Stimulated activated CD4-positive, alpha-beta T cell treated with anti-CD3 and anti-CD28 coated beads, Interleukin-2, amount 100 ng/mL, for 4 hours (primary cell): ENCODE results near the gene TMEM255B.

Experiments
- DNase-seq: peaks from one replicate; pipeline ENCODE4 v3.0.0-alpha.2; 2020; ENCODE audit warnings: low read depth

Gene TMEM255B

DNA sequence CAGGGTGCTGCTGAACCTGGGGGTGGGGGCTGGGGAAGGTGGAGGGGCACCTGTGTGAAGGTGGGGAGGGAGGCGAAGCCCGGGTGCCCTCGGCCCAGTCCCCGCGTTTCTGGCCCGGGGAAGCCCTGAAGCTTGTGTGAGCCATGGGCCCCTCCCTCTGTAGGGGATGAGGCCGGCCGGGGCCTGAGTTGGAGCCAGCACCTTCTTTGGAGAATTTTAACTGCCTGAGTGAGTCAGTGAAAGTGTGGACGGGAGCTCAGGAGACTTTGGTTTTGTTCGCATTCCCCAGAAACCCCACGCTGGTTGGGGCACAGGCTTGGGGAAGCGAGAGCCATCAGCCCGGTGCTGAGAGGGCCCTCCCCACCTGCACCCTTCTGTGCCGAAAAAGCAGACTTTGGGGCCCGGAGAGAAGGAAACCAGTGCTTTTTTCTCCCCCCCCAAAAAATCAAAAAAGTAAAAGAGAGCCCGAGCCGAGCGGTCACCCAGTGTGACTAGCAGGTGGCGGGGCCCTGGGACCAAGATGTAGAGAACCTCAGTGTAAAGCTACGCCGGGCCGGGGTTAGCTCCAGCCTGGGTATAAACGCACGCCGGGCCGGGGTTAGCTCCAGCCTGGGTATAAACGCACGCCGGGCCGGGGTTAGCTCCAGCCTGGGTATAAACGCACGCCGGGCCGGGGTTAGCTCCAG, 45.1 kb downstream of the TMEM255B start:
- no peak for DNase-seq

DNA sequence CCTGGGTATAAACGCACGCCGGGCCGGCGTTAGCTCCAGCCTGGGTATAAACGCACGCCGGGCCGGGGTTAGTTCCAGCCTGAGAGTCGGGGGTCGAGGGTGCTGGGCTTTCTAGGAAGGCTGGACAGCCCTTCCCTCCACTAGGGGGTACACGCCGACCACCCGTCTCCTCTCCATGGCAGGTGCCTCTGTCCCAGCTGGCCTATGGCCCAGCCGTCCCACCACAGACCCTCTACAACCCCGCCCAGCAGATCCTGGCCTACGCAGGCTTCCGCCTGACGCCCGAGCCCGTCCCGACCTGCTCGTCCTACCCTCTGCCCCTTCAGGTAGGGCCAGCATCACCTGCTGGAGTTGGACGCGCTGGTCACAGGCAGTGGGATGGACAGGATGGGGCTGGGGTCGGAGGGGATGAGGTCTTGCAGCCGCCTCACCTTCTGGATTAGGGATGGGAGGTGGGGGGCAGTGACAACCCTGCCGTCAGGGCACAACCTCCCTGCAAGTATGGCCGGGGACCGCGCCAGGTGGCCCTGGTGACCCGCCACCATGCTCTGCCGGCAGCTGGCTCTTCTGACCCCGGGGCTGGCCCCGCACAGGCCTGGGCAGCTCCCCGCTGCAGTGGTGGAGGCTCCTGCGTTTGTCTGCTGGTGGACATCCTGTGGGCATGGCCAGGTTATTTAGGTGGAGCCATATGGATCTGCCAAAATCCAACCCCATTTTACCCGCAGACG, 45.8 kb downstream of the TMEM255B start:
- no peak for DNase-seq

DNA sequence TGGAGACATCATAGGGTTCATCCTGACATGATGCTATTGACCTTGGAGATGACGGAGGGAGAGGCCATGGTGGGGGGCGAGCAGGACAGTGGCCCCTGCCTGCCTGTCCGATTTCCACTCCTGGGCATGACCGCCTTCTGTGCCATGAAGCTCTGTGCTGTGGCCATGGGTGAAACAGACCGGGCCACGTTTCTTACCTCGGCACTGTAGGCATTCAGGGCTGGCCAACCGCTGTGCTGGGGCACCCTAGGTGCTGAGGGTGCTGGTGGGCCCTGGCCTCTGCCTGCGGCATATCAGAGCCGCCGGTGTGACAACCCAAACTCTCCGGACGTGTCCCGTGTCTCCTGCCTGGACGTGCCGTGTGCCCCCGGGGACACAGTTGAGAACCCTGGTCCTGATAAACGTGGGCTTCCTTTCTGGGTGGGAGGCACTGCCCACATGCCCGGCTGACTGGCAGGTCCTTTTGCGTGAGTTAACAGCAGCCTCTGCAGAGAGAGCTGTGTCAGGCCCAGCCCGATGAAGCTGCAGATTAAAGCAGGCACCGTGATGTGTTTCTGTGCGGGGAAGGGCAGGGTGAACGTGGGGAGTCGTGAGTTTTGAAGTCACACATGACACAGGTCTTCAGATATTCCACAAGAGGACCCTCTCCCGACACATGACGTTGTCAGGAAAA, 46.5 kb downstream of the TMEM255B start:
- no peak for DNase-seq

DNA sequence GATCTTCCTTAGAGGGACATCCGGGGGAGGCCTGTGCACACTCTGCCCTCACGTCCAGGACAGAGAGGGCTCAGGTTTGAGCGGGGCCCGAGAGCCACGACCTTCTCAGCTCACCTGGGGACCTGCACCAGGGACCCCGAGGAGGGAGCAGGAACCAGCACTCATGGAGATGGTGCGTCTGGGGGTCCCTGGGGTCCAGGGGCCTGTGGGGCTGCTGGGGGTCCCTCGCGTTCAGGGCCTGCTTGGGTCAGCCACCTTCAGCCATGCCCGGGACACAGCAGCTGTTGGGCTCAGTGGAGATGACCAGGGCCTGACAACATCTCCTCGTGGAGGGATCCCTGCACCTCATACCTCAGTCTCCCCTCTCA, 47.1 kb downstream of the TMEM255B start:
- DNase-seq, result no peak

DNA sequence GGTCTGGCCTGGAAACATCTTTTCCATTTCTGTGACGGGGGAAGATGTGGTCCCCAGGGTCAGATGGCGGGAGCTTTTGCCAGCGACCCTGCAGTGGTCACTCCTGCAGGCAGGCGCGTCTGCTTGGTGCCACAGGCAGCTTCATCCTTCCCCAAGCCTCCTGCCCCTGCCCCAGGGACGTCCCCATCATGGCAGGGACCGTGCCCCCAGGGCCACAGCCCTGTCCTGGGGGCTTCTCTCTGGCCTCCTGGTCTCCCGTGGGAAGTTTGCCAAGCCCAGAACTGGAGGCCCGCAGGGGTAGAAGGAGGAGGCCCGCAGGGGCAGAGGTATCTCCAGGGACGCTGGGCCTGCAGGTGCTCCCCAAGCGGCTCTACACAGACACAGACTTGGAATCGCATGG, 47.5 kb downstream of the TMEM255B start:
- no peak for DNase-seq

DNA sequence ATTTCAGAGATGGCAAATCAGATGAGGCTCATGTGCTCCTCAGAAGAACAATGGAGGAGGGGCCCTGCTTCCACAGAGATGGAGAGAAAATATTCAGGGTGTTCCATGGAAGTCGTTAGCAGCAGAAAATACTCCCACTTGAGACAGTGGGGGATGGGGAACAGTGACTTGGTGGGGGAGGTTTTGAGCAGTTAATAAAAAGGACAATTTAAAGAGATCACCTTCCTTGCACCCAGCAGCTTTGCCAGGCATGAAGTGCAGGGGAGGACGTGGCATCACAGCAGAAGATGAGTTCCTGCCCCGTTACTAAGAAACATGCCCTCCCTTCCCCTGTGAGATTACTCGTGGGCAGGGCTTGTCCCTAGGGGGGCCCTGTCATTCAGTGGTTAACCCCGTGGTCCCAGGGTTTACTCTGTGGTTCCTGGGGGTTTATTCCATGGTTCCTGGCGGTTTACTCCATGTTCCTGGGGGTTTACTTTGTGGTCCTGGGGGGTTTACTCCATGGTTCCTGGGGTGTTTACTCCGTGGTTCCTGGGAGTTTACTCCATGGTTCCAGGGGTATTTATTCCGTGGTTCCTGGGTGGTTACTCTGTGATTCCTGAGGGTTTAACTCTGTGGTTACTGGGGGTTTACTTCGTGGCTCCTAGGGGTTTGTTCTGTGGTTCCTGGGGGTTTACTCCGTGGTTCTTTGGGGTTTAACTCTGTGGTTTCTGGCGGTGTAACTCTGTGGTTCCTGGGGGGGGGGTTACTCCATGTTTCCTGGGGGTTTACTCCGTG, 49.2 kb downstream of the TMEM255B start:
- DNase-seq, result no peak

DNA sequence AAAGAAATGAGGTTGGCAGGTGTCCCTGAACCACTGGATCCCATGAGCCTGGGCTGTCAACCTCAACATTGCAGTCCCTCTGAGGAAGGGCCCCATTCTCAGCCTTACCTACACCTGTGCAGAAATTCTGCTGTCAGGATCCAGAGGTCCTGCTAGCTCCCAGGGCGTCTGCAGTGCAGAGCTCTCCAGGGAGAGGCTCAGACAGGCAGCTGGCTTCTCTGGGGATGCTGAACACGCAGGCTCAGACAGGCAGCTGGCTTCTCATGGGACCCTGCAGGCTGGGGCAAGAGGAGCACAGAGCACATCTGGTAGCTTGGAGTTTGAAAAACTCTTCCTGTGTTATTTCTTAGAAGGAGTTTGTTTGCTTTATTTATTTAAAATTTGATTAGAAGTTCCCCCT, 50.9 kb downstream of the TMEM255B start:
- no peak for DNase-seq

DNA sequence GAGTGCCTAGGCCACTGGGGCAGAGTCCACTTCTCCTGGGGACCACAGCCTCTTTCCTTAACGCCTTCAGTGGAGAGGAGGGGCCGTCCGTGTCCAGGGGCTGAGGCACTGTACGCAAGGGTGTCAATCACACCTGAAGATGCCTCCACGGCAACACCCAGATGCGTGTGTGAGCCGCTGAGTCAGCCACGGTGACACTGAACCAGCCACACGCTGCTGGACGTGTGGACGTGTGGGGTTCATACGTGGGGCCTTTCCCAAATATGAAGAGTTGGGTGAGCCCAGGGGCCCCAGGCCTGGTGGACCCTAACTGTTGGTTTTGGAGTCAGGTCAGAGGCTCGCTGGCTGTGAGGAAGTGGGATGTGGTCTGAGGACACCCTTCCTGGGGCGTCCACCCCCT, 51.6 kb downstream of the TMEM255B start:
- no peak for DNase-seq

DNA sequence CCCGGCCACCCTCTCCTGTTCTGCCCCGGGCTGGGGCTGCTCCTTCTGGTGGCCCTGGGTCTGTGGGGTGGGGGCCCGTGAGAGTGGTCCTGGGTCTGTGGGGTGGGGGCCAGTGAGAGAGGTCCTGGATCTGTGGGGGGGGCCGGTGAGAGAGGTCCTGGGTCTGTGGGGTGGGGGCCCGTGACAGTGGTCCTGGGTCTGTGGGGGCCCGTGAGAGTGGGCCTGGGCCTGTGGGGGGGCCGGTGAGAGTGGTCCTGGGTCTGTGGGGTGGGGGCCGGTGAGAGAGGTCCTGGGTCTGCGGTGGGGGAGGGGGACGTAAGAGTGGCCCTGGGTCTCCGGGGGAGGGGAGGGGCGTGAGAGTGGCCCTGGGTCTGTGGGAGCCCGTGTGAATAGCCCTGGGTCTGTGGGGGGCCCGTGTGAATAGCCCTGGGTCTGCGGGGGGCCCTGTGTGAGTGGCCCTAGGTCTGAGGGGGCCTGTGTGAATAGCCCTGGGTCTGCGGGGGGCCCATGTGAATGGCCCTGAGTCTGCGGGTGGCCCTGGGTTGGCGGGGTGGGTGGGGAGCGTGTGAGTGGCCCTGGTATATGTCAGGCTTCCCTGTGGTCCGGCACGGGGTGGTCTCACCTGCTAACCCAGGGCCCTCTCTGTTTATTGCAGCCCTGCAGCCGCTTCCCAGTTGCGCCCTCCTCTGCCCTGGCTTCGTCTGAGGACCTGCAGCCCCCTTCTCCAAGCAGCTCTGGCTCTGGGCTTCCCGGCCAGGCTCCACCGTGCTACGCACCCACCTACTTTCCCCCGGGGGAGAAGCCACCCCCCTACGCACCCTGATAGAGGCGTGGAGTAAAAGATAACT, 52.3 kb downstream of the TMEM255B start:
- DNase-seq, result no peak

DNA sequence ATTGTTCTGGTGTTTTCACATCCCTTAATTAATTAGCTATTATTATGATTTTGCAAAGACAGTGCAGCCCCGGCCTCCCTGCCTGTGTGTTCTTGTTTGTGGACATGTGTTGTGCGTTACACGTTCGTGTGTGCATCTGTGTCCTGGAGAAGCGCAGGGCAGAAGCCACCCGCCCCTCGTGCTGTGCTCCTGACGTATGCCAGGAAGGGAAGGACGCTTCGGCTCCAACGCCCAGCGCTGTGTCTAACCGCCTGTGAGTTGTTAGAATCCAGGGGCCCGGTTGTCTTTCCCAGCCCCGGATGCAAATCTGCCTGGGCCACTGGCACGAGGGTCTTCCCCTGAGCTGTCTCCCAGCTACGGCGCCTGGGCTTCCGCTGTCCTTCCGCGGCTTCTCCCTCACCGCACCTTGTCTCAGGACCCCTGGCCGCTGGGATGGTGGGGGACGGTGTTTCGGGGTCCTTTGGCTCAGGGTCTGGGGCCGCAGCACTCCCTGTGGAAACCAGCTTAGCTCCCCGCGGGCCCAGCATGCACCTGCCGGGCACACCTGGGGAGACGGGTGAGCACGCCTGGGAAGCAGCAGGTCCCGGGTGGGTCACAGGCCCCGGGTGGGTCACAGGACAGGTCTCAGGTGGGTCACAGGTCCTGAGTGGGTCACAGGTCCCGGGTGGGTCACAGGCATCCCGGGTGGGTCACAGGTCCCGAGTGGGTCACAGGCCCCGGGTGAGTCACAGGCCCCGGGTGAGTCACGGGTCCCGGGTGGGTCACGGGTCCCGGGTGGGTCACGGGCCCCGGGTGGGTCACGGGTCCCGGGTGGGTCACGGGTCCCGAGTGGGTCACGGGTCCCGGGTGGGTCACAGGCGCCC, 53.4 kb downstream of the TMEM255B start:
- no peak for DNase-seq

DNA sequence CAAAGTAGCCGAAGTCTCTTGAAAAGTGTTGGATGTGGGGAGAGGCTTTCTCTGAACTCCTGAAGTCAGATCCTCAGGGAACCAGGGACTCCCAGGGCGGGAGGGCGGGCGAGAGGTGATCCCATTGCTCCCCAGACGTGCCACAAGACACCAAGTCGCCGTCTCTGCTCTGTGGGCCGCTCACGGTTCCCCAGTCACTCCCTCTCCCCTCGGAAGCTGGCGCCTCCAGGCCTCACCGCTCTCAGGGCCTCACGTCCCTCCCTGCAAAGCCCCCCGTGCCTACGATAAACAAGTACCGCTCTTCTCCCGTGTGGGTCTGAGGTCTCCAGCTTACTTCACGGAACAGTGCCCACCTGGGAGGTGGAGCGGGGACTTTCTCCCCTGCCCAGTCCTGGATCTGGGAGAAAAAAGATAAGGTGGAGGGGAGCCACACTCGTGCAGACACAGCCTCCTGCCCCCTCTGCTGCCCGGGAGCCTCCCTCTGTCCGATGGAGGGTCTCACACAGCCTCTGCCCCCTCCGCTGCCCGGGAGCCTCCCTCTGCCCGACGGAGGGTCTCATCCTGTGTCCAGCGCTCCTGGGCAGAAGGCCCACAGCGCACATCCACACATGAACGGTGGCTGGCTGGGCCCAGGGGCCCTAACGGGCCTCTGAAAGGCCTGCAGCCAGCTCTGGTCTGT, 54.2 kb downstream of the TMEM255B start:
- DNase-seq, result no peak

DNA sequence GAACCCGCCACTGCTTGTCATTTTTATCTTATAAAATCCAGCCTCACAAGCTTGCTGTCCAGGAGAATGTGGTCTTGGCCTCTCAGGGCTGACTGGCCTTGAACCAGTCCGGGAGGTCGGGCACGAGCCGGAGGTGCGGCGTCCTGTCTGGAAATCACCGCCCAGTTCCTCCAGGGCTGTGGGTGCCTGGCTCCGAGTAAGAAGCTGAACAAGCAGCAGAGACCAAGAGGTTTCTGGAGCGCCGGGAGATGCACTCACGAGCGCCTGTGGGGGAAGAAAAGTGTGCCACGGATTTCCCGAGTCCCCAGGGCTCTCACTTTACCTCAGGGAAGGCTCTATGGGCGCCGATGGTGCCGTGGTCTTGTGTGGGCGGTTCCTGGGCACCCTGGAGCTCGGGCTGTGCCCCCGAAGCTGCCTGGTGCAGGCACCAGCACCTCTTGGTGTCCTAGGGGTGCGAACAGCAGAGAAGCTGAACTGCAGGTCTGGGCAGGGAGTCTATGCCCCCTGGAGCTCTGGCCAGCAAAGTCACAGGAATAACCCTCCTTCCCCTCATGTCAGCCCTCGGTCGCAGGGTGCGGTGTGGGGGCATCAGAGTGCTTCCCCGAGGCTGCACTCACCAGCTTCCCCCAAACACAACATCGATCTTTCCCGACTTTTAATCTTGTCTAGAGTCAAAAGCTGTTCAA, 54.9 kb downstream of the TMEM255B start:
- DNase-seq, result no peak

DNA sequence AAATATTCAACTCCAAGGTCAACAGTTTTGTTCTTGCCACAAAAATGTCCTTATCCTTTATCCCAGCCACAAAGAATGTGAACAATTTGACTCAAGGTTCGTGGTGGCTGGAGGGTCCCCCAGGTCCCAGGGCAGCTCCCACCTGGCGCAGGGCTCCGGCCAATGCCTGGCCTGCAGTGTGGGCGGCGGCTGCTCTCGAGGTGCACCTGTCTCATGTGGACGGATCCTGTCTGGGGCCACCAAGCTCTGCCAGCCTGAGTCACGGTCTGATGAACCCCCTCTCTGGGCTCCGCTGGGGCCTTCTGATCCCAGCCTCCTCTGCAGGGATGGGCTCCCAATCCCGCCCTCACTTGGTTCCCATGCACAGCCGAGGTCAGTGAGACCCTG, 55.4 kb downstream of the TMEM255B start:
- DNase-seq, result no peak

DNA sequence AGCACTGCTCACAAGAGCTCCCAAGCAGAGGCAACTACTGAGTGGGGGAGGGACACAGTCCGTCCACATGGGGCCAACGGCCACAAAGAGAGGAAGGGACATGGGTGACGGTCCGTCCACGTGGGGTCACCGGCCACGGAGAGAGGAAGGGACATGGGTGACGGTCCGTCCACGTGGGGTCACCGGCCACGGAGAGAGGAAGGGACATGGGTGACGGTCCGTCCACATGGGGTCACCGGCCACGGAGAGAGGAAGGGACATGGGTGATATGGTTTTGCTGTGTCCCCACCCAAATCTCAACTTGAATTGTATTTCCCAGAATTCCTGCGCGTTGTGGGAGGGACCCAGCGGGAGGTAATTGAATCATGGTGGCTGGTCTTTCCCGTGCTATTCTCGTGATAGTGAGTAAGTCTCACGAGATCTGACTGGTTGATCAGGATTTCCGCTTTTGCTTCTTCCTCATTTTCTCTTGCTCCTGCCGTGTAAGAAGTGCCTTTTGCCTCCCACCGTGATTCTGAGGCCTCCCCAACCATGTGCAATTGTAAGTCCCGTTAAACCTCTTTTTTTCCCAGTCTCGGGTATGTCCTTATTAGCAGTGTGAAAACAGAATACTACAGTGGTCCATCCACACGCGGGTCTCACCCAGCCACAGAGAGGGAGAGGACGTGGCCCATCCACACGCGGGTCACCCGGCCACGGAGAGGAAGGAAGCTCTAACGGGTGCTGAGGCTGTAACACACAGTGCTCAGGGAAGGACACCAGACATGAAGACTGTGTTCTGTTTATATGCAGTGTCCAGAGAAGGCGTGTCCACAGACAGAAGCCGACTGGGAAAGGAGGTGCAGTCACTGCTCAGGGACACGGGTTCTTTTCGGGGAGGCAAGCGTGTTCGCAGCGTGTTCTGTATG, 56.4 kb downstream of the TMEM255B start:
- DNase-seq, result no peak

DNA sequence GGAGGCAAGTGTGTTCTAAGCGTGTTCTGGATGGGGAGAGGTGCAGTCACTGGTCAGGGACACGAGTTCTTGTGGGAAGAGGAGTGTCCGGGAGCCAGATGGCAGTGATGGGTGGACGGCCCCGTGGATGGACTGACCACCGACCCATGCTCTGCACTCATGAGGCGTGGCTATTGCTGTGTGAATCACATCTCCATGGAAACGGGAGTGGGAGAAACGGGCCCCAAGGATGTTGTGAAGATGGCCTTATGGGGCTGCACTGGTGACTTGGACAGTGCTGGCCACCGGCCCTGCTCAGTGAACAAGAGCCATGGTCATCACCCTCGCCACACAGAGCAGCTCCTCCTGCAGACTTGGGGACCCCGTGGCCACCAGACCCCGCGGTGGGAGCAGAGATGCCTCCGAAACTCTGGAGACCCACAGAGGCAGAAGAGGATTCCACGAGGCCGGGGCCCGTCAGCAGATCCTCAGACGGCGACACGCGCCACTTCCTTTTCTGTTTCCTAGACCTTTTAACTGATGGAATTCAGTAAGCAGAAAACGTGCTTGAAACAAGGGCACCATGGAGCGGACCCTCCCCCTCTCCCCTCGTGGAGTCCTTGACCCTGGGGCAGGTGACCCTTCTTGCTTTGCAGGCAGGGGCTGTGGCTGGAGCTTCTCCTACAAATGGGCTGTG, 57.4 kb downstream of the TMEM255B start:
- no peak for DNase-seq

DNA sequence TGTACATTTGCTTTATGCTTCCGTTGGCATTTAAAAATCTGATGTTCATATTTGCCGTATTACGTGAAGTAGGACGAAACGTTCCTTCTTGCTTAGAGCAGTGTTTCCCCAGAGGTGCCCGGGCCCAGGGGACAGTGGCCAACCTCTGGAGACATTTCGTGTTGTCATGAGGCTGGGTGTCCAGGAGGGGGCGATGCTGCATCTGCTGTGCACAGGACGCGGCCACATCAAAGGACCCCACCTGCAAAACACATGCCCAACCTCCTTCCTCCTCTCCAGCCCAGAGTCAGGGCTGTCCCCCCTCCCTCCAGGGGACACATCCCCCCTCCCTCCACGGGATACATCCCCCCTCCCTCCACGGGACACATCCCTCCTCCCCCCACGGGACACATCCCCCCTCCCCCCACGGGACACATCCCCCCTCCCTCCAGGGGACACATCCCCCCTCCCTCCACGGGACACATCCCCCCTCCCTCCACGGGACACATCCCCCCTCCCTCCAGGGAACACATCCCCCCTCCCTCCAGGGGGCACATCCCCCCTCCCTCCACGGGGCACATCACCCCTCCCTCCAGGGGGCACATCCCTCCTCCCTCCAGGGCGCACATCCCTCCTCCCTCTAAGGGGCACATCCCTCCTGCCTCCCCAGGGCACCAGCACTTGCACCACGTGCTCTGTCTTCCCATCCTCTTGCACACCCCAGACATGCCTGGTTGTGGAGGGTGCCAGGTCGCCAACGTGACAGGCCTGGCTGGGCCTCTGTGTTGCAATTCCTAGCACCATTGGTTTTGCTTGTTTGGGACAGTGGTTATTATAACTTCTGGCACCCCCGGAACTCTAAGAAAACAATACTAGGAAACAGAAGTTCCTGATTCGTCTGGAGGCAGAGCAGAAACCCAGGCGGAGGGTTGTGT, 58.2 kb downstream of the TMEM255B start:
- DNase-seq, result peak; percentile 72
